Fibroblast of pulmonary artery (primary cell): ENCODE results near the gene CCR8.

ENCODE experiments used
- DNase-seq: peaks from one replicate; pipeline ENCODE4 v3.0.0-alpha.2; 2010; ENCODE audit warnings: low read depth
- H3K4me3 ChIP-seq: replicated peaks from 2 replicates; pipeline ENCODE4 v1.5.1; 2011; ENCODE audit warnings: low read depth, mild to moderate bottlenecking, control low read depth, low read length, moderate library complexity
- CTCF ChIP-seq: IDR thresholded peaks from 2 replicates; pipeline ENCODE4 v1.5.1; 2011; ENCODE audit warnings: mild to moderate bottlenecking, control low read depth, low read length, inconsistent platforms; ENCODE audit errors: missing control alignments

Gene CCR8

GRCh38 chr3:39378957-39379777, 49.7 kb downstream of the CCR8 start:
- H3K4me3 ChIP-seq = no peak overlapping the region
- no peak for DNase-seq
- no peak for TF ChIP-seq CTCF

GRCh38 chr3:39379778-39380155, 50.3 kb downstream of the CCR8 start:
- no peak for DNase-seq
- no peak overlapping the region for H3K4me3 ChIP-seq
- no peak for TF ChIP-seq CTCF

GRCh38 chr3:39381432-39381831, 51.9 kb downstream of the CCR8 start:
- no peak for TF ChIP-seq CTCF
- H3K4me3 ChIP-seq = no peak overlapping the region
- no peak for DNase-seq
